Measurements from ENCODE around the gene KCNAB1.

DNA sequence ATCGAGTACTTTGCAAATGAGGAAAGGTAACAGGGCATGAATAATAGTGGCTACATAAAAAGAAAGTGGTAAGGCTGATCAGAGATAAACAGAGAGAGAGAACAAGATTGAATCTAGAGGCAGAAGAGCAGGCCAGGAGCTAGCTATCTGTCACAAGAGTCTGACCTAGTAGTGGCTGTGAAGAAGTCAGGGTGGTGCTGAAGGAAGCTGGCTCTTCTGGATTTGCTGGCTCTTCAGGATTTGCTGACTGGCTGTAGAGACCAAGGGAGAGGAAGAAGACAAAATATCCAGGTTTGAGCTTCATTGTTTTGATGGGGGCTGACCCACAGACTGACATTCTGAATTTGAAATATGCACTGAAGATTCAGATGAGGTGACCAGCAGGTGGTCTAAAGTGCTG, 292.2 kb downstream of the KCNAB1 start:
- TF ChIP-seq, protein P1, sequence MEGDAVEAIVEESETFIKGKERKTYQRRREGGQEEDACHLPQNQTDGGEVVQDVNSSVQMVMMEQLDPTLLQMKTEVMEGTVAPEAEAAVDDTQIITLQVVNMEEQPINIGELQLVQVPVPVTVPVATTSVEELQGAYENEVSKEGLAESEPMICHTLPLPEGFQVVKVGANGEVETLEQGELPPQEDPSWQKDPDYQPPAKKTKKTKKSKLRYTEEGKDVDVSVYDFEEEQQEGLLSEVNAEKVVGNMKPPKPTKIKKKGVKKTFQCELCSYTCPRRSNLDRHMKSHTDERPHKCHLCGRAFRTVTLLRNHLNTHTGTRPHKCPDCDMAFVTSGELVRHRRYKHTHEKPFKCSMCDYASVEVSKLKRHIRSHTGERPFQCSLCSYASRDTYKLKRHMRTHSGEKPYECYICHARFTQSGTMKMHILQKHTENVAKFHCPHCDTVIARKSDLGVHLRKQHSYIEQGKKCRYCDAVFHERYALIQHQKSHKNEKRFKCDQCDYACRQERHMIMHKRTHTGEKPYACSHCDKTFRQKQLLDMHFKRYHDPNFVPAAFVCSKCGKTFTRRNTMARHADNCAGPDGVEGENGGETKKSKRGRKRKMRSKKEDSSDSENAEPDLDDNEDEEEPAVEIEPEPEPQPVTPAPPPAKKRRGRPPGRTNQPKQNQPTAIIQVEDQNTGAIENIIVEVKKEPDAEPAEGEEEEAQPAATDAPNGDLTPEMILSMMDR (IDR thresholded peaks at IDR 0.05): no peak
- no peak for TF ChIP-seq POLR2A (IDR thresholded peaks at IDR 0.05)
